Measurements from ENCODE around the gene GSE1.

GSE1 gene

DNA sequence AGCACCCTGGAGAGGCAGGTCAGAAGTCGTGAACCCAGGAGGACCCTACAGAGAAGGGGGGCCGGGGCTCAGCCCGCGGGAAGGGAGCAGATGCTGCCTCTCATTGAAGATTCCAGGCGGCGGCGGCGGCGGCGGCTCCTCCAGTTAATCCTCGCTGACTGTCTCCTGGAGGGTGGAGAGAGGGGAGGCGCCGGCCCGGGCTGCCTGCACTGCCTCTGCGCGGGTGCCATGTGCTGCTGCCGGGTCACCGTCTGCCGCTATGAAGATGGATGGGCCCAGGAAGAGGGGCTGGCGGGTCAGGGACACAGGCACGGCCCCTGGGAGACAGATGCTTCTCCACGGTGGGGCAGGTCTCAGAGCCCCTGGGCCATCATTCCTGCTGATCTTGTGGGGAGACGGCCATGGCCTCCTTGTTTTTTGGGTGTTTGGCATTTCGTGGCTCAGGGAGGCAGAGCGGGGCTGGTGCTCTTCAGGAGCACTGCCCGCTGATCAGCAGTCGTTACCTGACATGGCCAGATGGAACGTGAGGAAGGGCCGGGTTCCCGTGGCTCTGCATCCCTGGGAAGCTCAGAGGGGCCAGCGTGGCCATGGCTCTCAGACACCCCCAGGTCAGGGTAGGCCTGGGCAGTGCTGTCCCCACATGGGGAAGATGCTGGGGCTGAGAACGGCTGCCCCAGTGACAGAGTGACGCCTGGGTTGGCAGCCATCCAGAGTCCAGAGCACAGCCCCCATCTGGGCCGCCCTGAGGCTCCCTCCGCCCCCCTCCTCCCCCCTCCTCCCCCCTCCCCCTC lies 39.5 kb downstream of the GSE1 start:
- Histone ChIP-seq H3K4me1 (ENCODE audit: control insufficient read depth, insufficient read depth, low read depth, low read length) (peaks cover 31% of the 10 kb centered on the region), H3K27me3 (ENCODE audit: control insufficient read depth in 1 of 2, insufficient read depth in 1 of 2, low read length in 2 of 2) (no peaks in the 10 kb centered on the region), H3K36me3 (ENCODE audit: control insufficient read depth in 1 of 2, insufficient read depth in 2 of 2, low read depth in 1 of 2, low read length in 2 of 2) (peaks cover 30 to 84% of the 10 kb centered on the region in 2 experiments), H3K9me3 (ENCODE audit: control insufficient read depth, low read length) (no peaks in the 10 kb centered on the region), H3K79me1 (replicated peaks; ENCODE audit: low read length, poor library complexity, severe bottlenecking) (peaks cover 30% of the 10 kb centered on the region), H2AFZ (ENCODE audit: low read depth, low read length) (no peak overlapping the region), H2AK5ac (ENCODE audit: low read length, severe bottlenecking) (no peak overlapping the region), H3K4me2 (ENCODE audit: low read length, poor library complexity, severe bottlenecking) (no peak overlapping the region), H2BK5ac (ENCODE audit: low read depth, low read length, poor library complexity, severe bottlenecking) (no peak overlapping the region), H3K27ac (ENCODE audit: low read length, poor library complexity, severe bottlenecking) (no peak overlapping the region), H2BK120ac (ENCODE audit: low read depth, low read length) (no peak overlapping the region), H2BK15ac (ENCODE audit: low read depth, poor library complexity, severe bottlenecking) (no peak overlapping the region), H3K9ac (ENCODE audit: low read length) (peak overlapping the region; percentile 58), H3K4me3 (ENCODE audit: insufficient read depth in 1 of 2, low read depth in 1 of 2, low read length in 2 of 2) (no peak overlapping the region), H3K14ac (ENCODE audit: low read length in 2 of 2) (no peak overlapping the region), H4K91ac (ENCODE audit: low read length) (no peak overlapping the region), H3K4ac (ENCODE audit: low read depth in 1 of 2, low read length in 2 of 2) (no peak overlapping the region), H4K8ac (ENCODE audit: low read length) (no peak overlapping the region), H2BK12ac (ENCODE audit: low read length in 2 of 2) (no peak overlapping the region), H3K18ac (ENCODE audit: low read depth in 1 of 2, low read length in 2 of 2) (no peak overlapping the region), H3K23ac (ENCODE audit: low read length in 2 of 2) (no peak overlapping the region)
- peak; percentile 66 for DNase-seq
- 88% methylated on average over 31 of the region's 35 CpGs for WGBS

DNA sequence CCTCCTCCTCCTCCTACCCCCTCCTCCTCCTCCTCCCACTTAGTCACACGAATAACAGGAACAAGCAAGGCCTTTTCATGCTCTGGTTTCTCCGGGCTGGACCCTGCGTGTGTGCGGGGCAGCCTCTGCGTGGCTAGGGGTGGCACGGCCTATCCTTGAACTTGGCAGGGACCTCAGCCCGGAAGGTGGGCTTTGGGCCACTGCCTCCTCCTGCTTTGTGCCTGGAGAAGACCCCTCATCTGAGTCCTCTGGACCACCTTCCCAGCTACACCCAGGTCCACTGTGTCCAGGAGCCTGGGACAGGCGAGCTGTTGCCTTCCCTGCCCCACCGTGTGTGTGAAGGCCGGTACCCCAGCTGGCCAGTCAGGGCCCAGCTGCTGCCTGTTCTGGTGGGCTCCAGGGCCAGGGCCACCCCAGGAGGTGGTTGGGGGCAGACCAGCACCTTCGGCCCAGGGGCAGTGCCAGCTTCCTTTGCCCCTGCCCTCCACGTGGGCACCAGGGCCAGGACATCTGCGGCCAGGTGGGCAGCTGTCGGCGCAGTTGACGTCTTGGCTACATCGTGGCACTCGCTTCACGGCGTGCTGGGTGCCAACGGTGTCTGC lies 40.3 kb downstream of the GSE1 start:
- H3K79me1 ChIP-seq (replicated peaks; ENCODE audit: low read length, poor library complexity, severe bottlenecking) = peaks cover 28% of the 10 kb centered on the region
- H4K8ac ChIP-seq (ENCODE audit: low read length) = no peak overlapping the region
- no peak overlapping the region for H3K23ac ChIP-seq (ENCODE audit: low read length in 2 of 2)
- H2AFZ ChIP-seq (ENCODE audit: low read depth, low read length) = no peak overlapping the region
- H2BK120ac ChIP-seq (ENCODE audit: low read depth, low read length) = no peak overlapping the region
- no peak overlapping the region for H3K4ac ChIP-seq (ENCODE audit: low read depth in 1 of 2, low read length in 2 of 2)
- H3K9ac ChIP-seq (ENCODE audit: low read length) = no peak overlapping the region
- H3K36me3 ChIP-seq (ENCODE audit: control insufficient read depth in 1 of 2, insufficient read depth in 2 of 2, low read depth in 1 of 2, low read length in 2 of 2) = peaks cover 37 to 84% of the 10 kb centered on the region in 2 experiments
- no peak overlapping the region for H3K4me2 ChIP-seq (ENCODE audit: low read length, poor library complexity, severe bottlenecking)
- peak overlapping the region in 1 of 2 experiments; percentile 18 for H3K18ac ChIP-seq (ENCODE audit: low read depth in 1 of 2, low read length in 2 of 2)
- no peak overlapping the region for H2BK12ac ChIP-seq (ENCODE audit: low read length in 2 of 2)
- no peak overlapping the region for H3K4me3 ChIP-seq (ENCODE audit: insufficient read depth in 1 of 2, low read depth in 1 of 2, low read length in 2 of 2)
- H4K91ac ChIP-seq (ENCODE audit: low read length) = peak overlapping the region; percentile 76
- no peaks in the 10 kb centered on the region for H3K9me3 ChIP-seq (ENCODE audit: control insufficient read depth, low read length)
- H2BK5ac ChIP-seq (ENCODE audit: low read depth, low read length, poor library complexity, severe bottlenecking) = no peak overlapping the region
- no peak overlapping the region for H2BK15ac ChIP-seq (ENCODE audit: low read depth, poor library complexity, severe bottlenecking)
- peaks cover 31% of the 10 kb centered on the region for H3K4me1 ChIP-seq (ENCODE audit: control insufficient read depth, insufficient read depth, low read depth, low read length)
- no peak overlapping the region for H3K27ac ChIP-seq (ENCODE audit: low read length, poor library complexity, severe bottlenecking)
- no peak overlapping the region for H2AK5ac ChIP-seq (ENCODE audit: low read length, severe bottlenecking)
- WGBS = 93% methylated on average over 21 of the region's 21 CpGs
- DNase-seq = no peak
- H3K27me3 ChIP-seq (ENCODE audit: control insufficient read depth in 1 of 2, insufficient read depth in 1 of 2, low read length in 2 of 2) = no peaks in the 10 kb centered on the region
- peak overlapping the region in 1 of 2 experiments; percentile 19 for H3K14ac ChIP-seq (ENCODE audit: low read length in 2 of 2)

DNA sequence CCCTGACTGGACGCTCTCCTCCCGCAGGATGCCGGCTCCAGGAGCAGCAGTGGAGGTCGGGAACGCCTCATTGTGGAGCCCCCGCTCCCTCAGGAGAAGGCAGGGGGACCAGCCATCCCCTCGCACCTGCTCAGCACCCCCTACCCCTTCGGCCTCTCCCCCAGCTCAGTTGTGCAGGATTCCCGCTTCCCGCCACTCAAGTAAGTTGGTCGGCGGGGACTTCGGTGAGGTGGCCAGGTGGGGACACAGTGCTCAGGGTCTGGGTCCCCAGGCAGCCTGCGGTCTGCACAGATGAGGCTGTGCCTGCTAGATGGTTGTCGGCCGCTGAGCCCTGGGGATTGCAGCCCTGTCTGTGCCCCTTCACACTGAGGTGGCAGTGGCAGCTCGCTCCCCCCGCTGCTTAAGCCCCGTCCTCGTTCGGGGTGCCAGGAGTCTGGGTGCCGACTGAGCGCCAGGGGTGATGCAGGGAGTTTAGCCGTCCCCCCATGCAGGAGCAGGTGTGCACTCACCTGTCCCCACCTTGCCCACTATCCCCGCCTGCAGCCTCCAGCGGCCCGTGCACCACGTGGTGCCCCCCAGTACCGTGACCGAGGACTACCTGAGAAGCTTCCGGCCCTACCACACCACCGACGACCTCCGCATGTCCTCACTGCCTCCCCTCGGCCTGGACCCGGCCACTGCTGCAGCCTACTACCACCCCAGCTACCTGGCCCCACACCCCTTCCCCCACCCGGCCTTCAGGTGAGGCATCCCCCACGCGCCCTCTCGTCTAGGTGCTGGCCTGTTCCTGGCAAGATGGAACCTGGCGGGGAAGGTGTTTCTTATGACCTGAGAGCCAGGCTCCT lies 41.4 kb downstream of the GSE1 start:
- Histone ChIP-seq H2AK5ac (ENCODE audit: low read length, severe bottlenecking) (no peak overlapping the region), H2BK12ac (ENCODE audit: low read length in 2 of 2) (no peak overlapping the region), H4K91ac (ENCODE audit: low read length) (no peak overlapping the region), H3K27me3 (ENCODE audit: control insufficient read depth in 1 of 2, insufficient read depth in 1 of 2, low read length in 2 of 2) (no peaks in the 10 kb centered on the region), H3K14ac (ENCODE audit: low read length in 2 of 2) (no peak overlapping the region), H2BK120ac (ENCODE audit: low read depth, low read length) (no peak overlapping the region), H3K4me3 (ENCODE audit: insufficient read depth in 1 of 2, low read depth in 1 of 2, low read length in 2 of 2) (no peak overlapping the region), H3K27ac (ENCODE audit: low read length, poor library complexity, severe bottlenecking) (no peak overlapping the region), H3K9me3 (ENCODE audit: control insufficient read depth, low read length) (no peaks in the 10 kb centered on the region), H3K4me1 (ENCODE audit: control insufficient read depth, insufficient read depth, low read depth, low read length) (peaks cover 31% of the 10 kb centered on the region), H2BK5ac (ENCODE audit: low read depth, low read length, poor library complexity, severe bottlenecking) (no peak overlapping the region), H2AFZ (ENCODE audit: low read depth, low read length) (no peak overlapping the region), H3K36me3 (ENCODE audit: control insufficient read depth in 1 of 2, insufficient read depth in 2 of 2, low read depth in 1 of 2, low read length in 2 of 2) (peaks cover 48 to 84% of the 10 kb centered on the region in 2 experiments), H3K9ac (ENCODE audit: low read length) (no peak overlapping the region), H2BK15ac (ENCODE audit: low read depth, poor library complexity, severe bottlenecking) (no peak overlapping the region), H3K79me1 (replicated peaks; ENCODE audit: low read length, poor library complexity, severe bottlenecking) (peaks cover 23% of the 10 kb centered on the region), H3K23ac (ENCODE audit: low read length in 2 of 2) (no peak overlapping the region), H3K18ac (ENCODE audit: low read depth in 1 of 2, low read length in 2 of 2) (no peak overlapping the region), H3K4ac (ENCODE audit: low read depth in 1 of 2, low read length in 2 of 2) (no peak overlapping the region), H3K4me2 (ENCODE audit: low read length, poor library complexity, severe bottlenecking) (no peak overlapping the region), H4K8ac (ENCODE audit: low read length) (no peak overlapping the region)
- no peak for DNase-seq
- WGBS = 97% methylated on average over 39 of the region's 41 CpGs

Measured in mesenchymal stem cell (in vitro differentiated cells and primary cell).